Keratinocyte (primary cell): ENCODE data around the gene RNF112. TPM values are rescaled to one million over a fixed set of nuclear protein-coding genes. Genes with fewer than 3 reads are reported as not detected.

Experiments
- DNase-seq: peaks from one replicate; pipeline ENCODE4 v3.0.0-alpha.2; 2011; ENCODE audit warnings: low read depth, missing footprints, low spot score
- FAIRE-seq: peaks from 2 replicates; lab custom pipeline; 2011; peaks lifted over from hg19 to GRCh38; lab: Jason Lieb, UNC
- H2AFZ ChIP-seq: 2 replicates; pipeline ENCODE4 v1.6.0; 2012; ENCODE audit warnings: low read length, control low read depth, inconsistent platforms; ENCODE audit not compliant: control insufficient read depth
- H3K27ac ChIP-seq: 2 replicates; pipeline ENCODE4 v1.5.1; 2011; ENCODE audit warnings: low read length; ENCODE audit not compliant: control insufficient read depth, insufficient read depth
- H3K27me3 ChIP-seq: 3 replicates; pipeline ENCODE4 v1.6.0; 2011; ENCODE audit warnings: low read length; ENCODE audit not compliant: control insufficient read depth, insufficient read depth; ENCODE audit errors: extremely low read depth
- H3K36me3 ChIP-seq, 2 experiments: 2 replicates in 1 of 2; 3 replicates in 1 of 2; pipeline ENCODE4 v1.5.1; 2011; ENCODE audit warnings: low read length in 2 of 2, mild to moderate bottlenecking in 1 of 2; ENCODE audit not compliant: control insufficient read depth in 2 of 2, insufficient read depth in 2 of 2; ENCODE audit errors: extremely low read depth in 1 of 2
- H3K4me1 ChIP-seq: 3 replicates; pipeline ENCODE4 v1.5.1; 2011; ENCODE audit warnings: low read length; ENCODE audit not compliant: control insufficient read depth, insufficient read depth; ENCODE audit errors: extremely low read depth
- H3K4me2 ChIP-seq: 3 replicates; pipeline ENCODE4 v1.6.0; 2011; ENCODE audit warnings: low read depth, low read length; ENCODE audit not compliant: control insufficient read depth, insufficient read depth; ENCODE audit errors: extremely low read depth
- H3K4me3 ChIP-seq, 3 experiments: fragments of 200-600 bp in 1 of 3; sonication (generic) in 1 of 3; 2 replicates in 2 of 3; 3 replicates in 1 of 3; pipeline ENCODE4 v1.5.1; 2011 to 2016; ENCODE audit warnings: low read length in 3 of 3, mild to moderate bottlenecking in 3 of 3, control low read depth in 2 of 3, inconsistent platforms in 1 of 3, low read depth in 1 of 3, mixed read lengths in 1 of 3, mixed run types in 1 of 3, moderate library complexity in 1 of 3; ENCODE audit not compliant: control insufficient read depth in 2 of 3, insufficient read depth in 2 of 3; ENCODE audit errors: extremely low read depth in 1 of 3
- H3K79me2 ChIP-seq: 2 replicates; pipeline ENCODE4 v1.6.0; 2012; ENCODE audit warnings: low read length; ENCODE audit not compliant: control insufficient read depth, insufficient read depth
- H3K9ac ChIP-seq: 3 replicates; pipeline ENCODE4 v1.6.0; 2011; ENCODE audit warnings: low read length; ENCODE audit not compliant: control insufficient read depth, insufficient read depth; ENCODE audit errors: extremely low read depth
- H3K9me1 ChIP-seq: 3 replicates; pipeline ENCODE4 v1.6.0; 2011; ENCODE audit warnings: low read length; ENCODE audit not compliant: control insufficient read depth, insufficient read depth; ENCODE audit errors: extremely low read depth
- H3K9me3 ChIP-seq: 2 replicates; pipeline ENCODE4 v1.5.1; 2012; ENCODE audit warnings: low read depth, low read length; ENCODE audit not compliant: control insufficient read depth
- H4K20me1 ChIP-seq: 3 replicates; pipeline ENCODE4 v1.6.0; 2011; ENCODE audit warnings: low read length; ENCODE audit not compliant: control insufficient read depth, insufficient read depth; ENCODE audit errors: extremely low read depth
- EZH2 ChIP-seq: IDR thresholded peaks from one replicate; pipeline ENCODE4 v1.6.1; 2012; ENCODE audit warnings: inconsistent platforms, mild to moderate bottlenecking, low read length, moderate library complexity
- dilution Hi-C: fragments of 300-500 bp; cut with MboI; formaldehyde crosslinking; loops from one replicate; pipeline ENCODE4 v1.7.0; 2020; ENCODE audit warnings: low sequenced_read_pairs; ENCODE audit not compliant: extremely low pct_ligation_motif_present
- polyA plus RNA-seq, 5 experiments: library from polyadenylated mRNA; depleted of rRNA in 3 of 5; stranded (reverse) in 3 of 5; stranded (forward) in 1 of 5; unstranded in 1 of 5; fragments of >200 nt; gene quantifications; 1 replicate in 1 of 5; 2 replicates in 3 of 5; 3 replicates in 1 of 5; pipeline versions ENCODE4 v1.2.1 to v1.2.3, GENCODE V29; 2011 to 2012; ENCODE audit warnings: missing spikeins in 2 of 5, low read depth in 1 of 5, low replicate concordance in 1 of 5
- TF ChIP-seq, protein P1 (sequence below), 3 experiments: IDR thresholded peaks in 1 of 3; conservative IDR thresholded peaks in 1 of 3; optimal IDR thresholded peaks in 1 of 3; 2 replicates in 2 of 3; 3 replicates in 1 of 3; pipeline versions ENCODE3 to v1.5.1; 2011; ENCODE audit warnings: low read length in 3 of 3, mild to moderate bottlenecking in 3 of 3, moderate library complexity in 2 of 3, control low read depth in 1 of 3, inconsistent platforms in 1 of 3; ENCODE audit not compliant: insufficient read depth in 2 of 3; ENCODE audit errors: extremely low read depth in 1 of 3

Gene RNF112
- polyA plus RNA-seq, 1 donor (not counting 4 experiments of a cell fraction or from before 2014, with no cell fraction given): 0.05 TPM

DNA sequence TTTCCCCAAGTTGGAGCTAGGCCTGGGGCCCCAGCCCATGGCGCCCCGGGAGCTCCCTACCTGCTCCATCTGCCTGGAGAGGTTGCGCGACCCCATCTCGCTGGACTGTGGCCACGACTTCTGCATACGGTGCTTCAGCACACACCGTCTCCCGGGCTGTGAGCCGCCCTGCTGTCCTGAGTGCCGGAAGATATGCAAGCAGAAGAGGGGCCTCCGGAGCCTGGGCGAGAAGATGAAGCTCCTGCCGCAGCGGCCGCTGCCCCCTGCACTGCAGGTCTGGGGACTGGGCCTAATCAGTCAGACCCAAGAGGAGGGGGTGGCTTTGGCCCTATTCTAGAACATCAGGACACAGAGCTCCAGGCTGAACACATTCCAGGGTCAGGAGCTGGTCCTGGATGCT is 1.5 kb downstream of the RNF112 start:
- peaks cover 11% of the 10 kb centered on the region for H3K27me3 ChIP-seq
- TF ChIP-seq EZH2: no peak
- TF ChIP-seq, protein P1, sequence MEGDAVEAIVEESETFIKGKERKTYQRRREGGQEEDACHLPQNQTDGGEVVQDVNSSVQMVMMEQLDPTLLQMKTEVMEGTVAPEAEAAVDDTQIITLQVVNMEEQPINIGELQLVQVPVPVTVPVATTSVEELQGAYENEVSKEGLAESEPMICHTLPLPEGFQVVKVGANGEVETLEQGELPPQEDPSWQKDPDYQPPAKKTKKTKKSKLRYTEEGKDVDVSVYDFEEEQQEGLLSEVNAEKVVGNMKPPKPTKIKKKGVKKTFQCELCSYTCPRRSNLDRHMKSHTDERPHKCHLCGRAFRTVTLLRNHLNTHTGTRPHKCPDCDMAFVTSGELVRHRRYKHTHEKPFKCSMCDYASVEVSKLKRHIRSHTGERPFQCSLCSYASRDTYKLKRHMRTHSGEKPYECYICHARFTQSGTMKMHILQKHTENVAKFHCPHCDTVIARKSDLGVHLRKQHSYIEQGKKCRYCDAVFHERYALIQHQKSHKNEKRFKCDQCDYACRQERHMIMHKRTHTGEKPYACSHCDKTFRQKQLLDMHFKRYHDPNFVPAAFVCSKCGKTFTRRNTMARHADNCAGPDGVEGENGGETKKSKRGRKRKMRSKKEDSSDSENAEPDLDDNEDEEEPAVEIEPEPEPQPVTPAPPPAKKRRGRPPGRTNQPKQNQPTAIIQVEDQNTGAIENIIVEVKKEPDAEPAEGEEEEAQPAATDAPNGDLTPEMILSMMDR (optimal IDR thresholded peaks at IDR 0.05 in 1 of 3, IDR thresholded peaks at IDR 0.05 in 1 of 3, conservative IDR thresholded peaks at IDR 0.05 in 1 of 3; ENCODE audit: extremely low read depth in 1 of 3, insufficient read depth in 2 of 3, low read length in 3 of 3): no peak
- no peak for DNase-seq

DNA sequence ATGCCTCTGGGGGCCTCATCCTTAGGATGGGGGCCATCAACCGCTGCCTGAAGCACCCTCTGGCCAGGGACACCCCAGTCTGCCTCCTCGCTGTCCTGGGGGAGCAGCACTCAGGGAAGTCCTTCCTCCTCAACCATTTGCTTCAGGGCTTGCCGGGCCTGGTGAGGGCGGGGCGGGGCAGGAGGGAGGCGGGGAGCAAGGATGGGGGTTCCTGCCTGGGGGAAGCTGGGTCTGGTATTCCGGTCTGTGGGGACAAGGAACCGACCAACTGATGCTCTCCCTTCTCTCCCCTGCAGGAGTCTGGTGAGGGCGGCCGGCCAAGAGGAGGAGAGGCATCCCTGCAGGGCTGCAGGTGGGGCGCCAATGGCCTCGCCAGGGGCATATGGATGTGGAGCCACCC is 2.0 kb downstream of the RNF112 start:
- no peak overlapping the region for H3K9ac ChIP-seq
- H3K9me1 ChIP-seq: peaks cover 2% of the 10 kb centered on the region
- dilution Hi-C loops: no loop called here
- FAIRE-seq (no peak), DNase-seq (no peak)
- H3K27me3 ChIP-seq: peaks cover 11% of the 10 kb centered on the region
- no peaks in the 10 kb centered on the region for H3K9me3 ChIP-seq
- no peak overlapping the region for H3K4me2 ChIP-seq
- no peak overlapping the region for H3K27ac ChIP-seq
- H3K4me3 ChIP-seq: no peak overlapping the region
- H3K36me3 ChIP-seq: no peaks in the 10 kb centered on the region
- no peaks in the 10 kb centered on the region for H4K20me1 ChIP-seq
- peaks cover 14% of the 10 kb centered on the region for H3K4me1 ChIP-seq
- H2AFZ ChIP-seq: no peak overlapping the region
- TF ChIP-seq EZH2: no peak
- TF ChIP-seq, protein P1 (optimal IDR thresholded peaks at IDR 0.05 in 1 of 3, IDR thresholded peaks at IDR 0.05 in 1 of 3, conservative IDR thresholded peaks at IDR 0.05 in 1 of 3; ENCODE audit: extremely low read depth in 1 of 3, insufficient read depth in 2 of 3, low read length in 3 of 3): no peak
- H3K79me2 ChIP-seq: no peaks in the 10 kb centered on the region

More for the DNA sequence above, 1.5 kb downstream of the RNF112 start:
- no peaks in the 10 kb centered on the region for H4K20me1 ChIP-seq
- no peak for FAIRE-seq
- H3K4me2 ChIP-seq: no peak overlapping the region
- no peaks in the 10 kb centered on the region for H3K79me2 ChIP-seq
- no peak overlapping the region for H2AFZ ChIP-seq
- peaks cover 2% of the 10 kb centered on the region for H3K9me1 ChIP-seq
- no peaks in the 10 kb centered on the region for H3K9me3 ChIP-seq
- H3K36me3 ChIP-seq: no peaks in the 10 kb centered on the region
- dilution Hi-C loops: no loop called here
- H3K4me3 ChIP-seq: no peak overlapping the region
- no peak overlapping the region for H3K9ac ChIP-seq
- H3K27ac ChIP-seq: no peak overlapping the region
- H3K4me1 ChIP-seq: peaks cover 14% of the 10 kb centered on the region
